ENCODE data around the gene KLHL35. TPM values are rescaled to one million over a fixed set of nuclear protein-coding genes. Genes with fewer than 3 reads are reported as not detected.

Gene KLHL35
- total and polyA plus RNA-seq, 4 donors: 0.62 to 2.4 (median 1.7) TPM

DNA sequence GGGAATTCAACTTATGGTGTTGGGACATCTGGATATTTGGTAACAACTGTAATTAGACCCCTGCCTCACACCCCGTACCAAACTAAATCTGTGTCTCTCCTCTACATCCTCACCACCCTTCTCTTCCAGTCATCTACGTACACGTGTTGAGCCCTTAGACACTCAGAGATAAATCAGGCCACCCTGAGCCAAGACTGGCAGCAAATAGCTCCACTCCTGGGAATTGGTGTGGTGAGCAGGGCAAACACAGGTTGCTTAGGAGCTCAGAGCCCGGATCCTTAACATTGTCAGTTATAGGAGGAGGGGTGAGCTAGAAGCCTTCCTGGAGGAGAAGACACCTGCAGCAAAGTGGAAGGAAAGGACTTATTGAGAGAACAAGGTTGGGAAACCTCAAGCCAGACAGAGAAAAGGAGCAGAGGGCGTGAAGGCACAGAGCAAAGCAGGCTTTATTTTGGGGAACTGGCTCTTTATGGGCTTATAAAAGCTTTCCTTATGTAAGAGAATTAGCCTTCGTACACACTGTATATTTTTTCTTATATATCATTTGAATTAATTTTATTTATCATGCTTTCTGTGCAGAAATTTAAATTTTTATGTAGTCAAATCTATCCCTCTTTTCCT lies 36.9 kb upstream of the KLHL35 start:
- no peaks in the 10 kb centered on the region for H3K36me3 ChIP-seq (ENCODE audit: control insufficient read depth in 4 of 4, insufficient read depth in 4 of 4, low read length in 4 of 4)
- H3K9ac ChIP-seq (ENCODE audit: insufficient read depth in 1 of 2, low read length in 2 of 2): no peak overlapping the region
- TF ChIP-seq, protein P1, sequence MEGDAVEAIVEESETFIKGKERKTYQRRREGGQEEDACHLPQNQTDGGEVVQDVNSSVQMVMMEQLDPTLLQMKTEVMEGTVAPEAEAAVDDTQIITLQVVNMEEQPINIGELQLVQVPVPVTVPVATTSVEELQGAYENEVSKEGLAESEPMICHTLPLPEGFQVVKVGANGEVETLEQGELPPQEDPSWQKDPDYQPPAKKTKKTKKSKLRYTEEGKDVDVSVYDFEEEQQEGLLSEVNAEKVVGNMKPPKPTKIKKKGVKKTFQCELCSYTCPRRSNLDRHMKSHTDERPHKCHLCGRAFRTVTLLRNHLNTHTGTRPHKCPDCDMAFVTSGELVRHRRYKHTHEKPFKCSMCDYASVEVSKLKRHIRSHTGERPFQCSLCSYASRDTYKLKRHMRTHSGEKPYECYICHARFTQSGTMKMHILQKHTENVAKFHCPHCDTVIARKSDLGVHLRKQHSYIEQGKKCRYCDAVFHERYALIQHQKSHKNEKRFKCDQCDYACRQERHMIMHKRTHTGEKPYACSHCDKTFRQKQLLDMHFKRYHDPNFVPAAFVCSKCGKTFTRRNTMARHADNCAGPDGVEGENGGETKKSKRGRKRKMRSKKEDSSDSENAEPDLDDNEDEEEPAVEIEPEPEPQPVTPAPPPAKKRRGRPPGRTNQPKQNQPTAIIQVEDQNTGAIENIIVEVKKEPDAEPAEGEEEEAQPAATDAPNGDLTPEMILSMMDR (IDR thresholded peaks at IDR 0.05; ENCODE audit: control extremely low read depth, extremely low read depth): no peak
- no peaks in the 10 kb centered on the region for H3K9me3 ChIP-seq (ENCODE audit: control insufficient read depth in 4 of 4, insufficient read depth in 3 of 4, low read length in 3 of 4)
- H3K27ac ChIP-seq (ENCODE audit: low read depth in 1 of 2, low read length in 1 of 2): no peak overlapping the region
- WGBS, 2 donors: 71 to 73% methylated on average over 6 of the region's 6 CpGs
- H3K4me3 ChIP-seq: no peak overlapping the region
- H3K27me3 ChIP-seq (ENCODE audit: control insufficient read depth in 3 of 3, insufficient read depth in 3 of 3, low read length in 2 of 3): no peaks in the 10 kb centered on the region
- no peak for ATAC-seq (ENCODE audit: insufficient read depth, low FRiP score)
- DNase-seq: no peak
- H3K4me1 ChIP-seq (ENCODE audit: control insufficient read depth in 5 of 5, insufficient read depth in 5 of 5, low read length in 5 of 5): peaks cover 0 to 30% (median 16%) of the 10 kb centered on the region in 5 donors

DNA sequence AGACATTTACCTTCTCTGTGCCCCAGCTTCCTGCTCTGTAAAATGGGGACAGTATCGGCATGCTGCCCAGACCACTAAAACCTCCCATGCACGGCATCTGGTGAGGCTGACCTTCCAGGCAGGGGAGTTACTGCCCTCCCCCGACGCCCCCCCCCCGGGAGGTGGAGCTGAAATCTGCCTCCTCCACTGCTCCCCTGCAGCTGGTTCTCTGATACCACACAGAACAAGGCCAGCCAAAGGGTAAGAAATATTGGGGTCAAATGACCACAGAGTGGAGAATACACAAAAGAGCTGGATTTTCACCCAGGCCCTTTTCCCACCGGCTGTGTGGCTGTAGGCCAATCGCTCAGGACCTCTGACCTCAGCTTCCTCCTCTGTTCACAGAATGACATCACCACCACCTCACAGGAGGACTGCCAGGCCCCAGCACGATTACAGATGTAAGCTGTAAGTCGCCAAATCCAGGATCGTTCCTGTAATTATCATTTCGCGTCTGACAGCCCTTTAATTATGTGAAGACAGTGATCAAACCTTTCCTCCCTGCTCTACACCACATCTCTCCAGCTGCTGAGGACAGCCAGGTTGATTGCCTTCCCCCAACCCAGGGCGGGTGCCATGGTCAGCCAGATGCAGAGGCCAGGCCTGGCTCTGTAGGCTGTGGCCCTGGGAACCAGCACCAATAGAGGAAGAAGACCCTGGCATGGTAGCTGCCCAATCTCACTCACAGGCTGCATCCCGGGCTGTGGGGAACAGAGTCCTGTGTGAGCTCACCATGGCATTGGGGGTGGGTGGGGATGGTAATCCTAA lies 35.7 kb upstream of the KLHL35 start:
- peak; percentile 54 for ATAC-seq (ENCODE audit: insufficient read depth, low FRiP score)
- TF ChIP-seq, protein P1 (IDR thresholded peaks at IDR 0.05; ENCODE audit: control extremely low read depth, extremely low read depth): no peak
- Histone ChIP-seq H3K9ac (ENCODE audit: insufficient read depth in 1 of 2, low read length in 2 of 2) (peak overlapping the region in 1 of 2 donors; percentile 8), H3K4me3 (no peak overlapping the region), H3K27ac (ENCODE audit: low read depth in 1 of 2, low read length in 1 of 2) (peak overlapping the region in 1 of 2 donors; percentile 29), H3K9me3 (ENCODE audit: control insufficient read depth in 4 of 4, insufficient read depth in 3 of 4, low read length in 3 of 4) (no peaks in the 10 kb centered on the region), H3K27me3 (ENCODE audit: control insufficient read depth in 3 of 3, insufficient read depth in 3 of 3, low read length in 2 of 3) (no peaks in the 10 kb centered on the region), H3K36me3 (ENCODE audit: control insufficient read depth in 4 of 4, insufficient read depth in 4 of 4, low read length in 4 of 4) (no peaks in the 10 kb centered on the region), H3K4me1 (ENCODE audit: control insufficient read depth in 5 of 5, insufficient read depth in 5 of 5, low read length in 5 of 5) (peaks cover 0 to 31% (median 16%) of the 10 kb centered on the region in 5 donors)
- DNase-seq: peak; percentile 76 to 80 (median 80)
- 49 to 71% methylated on average over 14 of the region's 14 CpGs for WGBS, 2 donors

DNA sequence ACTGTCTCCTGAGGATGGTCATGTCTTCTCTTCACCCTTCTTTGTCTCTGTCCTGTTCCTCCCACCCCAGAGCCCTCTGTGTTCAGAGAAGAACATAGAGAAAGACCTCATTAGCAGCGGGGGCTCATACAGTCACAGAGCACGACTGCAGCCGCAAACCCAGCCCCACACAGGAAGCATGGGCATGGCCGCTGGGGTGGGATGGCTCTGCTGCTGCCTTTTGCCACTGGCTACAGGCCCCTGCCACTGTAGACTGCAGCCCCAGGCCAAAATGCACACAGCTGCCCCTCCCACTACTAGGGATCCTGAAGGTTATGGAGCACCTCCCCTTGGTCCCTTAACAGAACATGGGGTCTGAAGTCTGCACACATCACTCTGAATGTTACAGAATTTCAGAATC lies 34.9 kb upstream of the KLHL35 start:
- H3K27ac ChIP-seq (ENCODE audit: low read depth in 1 of 2, low read length in 1 of 2): peak overlapping the region in 1 of 2 donors; percentile 27
- WGBS, 2 donors: 64 to 66% methylated on average over 4 of the region's 4 CpGs
- ATAC-seq (ENCODE audit: insufficient read depth, low FRiP score) (no peak), DNase-seq (no peak)
- H3K9me3 ChIP-seq (ENCODE audit: control insufficient read depth in 4 of 4, insufficient read depth in 3 of 4, low read length in 3 of 4): no peaks in the 10 kb centered on the region
- H3K4me3 ChIP-seq: no peak overlapping the region
- no peaks in the 10 kb centered on the region for H3K27me3 ChIP-seq (ENCODE audit: control insufficient read depth in 3 of 3, insufficient read depth in 3 of 3, low read length in 2 of 3)
- TF ChIP-seq, protein P1 (IDR thresholded peaks at IDR 0.05; ENCODE audit: control extremely low read depth, extremely low read depth): no peak
- no peaks in the 10 kb centered on the region for H3K36me3 ChIP-seq (ENCODE audit: control insufficient read depth in 4 of 4, insufficient read depth in 4 of 4, low read length in 4 of 4)
- H3K4me1 ChIP-seq (ENCODE audit: control insufficient read depth in 5 of 5, insufficient read depth in 5 of 5, low read length in 5 of 5): peaks cover 0 to 40% (median 24%) of the 10 kb centered on the region in 5 donors
- no peak overlapping the region for H3K9ac ChIP-seq (ENCODE audit: insufficient read depth in 1 of 2, low read length in 2 of 2)
